Effector memory CD4-positive, alpha-beta T cell (primary cell): ENCODE measurements around the gene USP34.

ENCODE experiments used
- DNase-seq, 3 donors: peaks; one replicate each; pipeline ENCODE4 v3.0.0-alpha.2; 2020
- H3K27ac ChIP-seq: 2 replicates; pipeline ENCODE4 v1.7.0; 2013; ENCODE audit warnings: mild to moderate bottlenecking, low read length, moderate library complexity; ENCODE audit not compliant: insufficient read depth, poor library complexity, severe bottlenecking
- H3K27me3 ChIP-seq: replicated peaks from 2 replicates; pipeline ENCODE4 v1.7.0; 2013; ENCODE audit warnings: mild to moderate bottlenecking, low read length; ENCODE audit not compliant: insufficient read depth, control insufficient read depth, poor library complexity, severe bottlenecking
- H3K36me3 ChIP-seq: 2 replicates; pipeline ENCODE4 v1.7.0; 2013; ENCODE audit warnings: mild to moderate bottlenecking, low read length, moderate library complexity; ENCODE audit not compliant: control insufficient read depth, insufficient read depth
- H3K4me1 ChIP-seq: 2 replicates; pipeline ENCODE4 v1.7.0; 2013; ENCODE audit warnings: low read length, mild to moderate bottlenecking; ENCODE audit not compliant: control insufficient read depth, insufficient read depth, poor library complexity, severe bottlenecking
- H3K4me3 ChIP-seq: 2 replicates; pipeline ENCODE4 v1.7.0; 2013; ENCODE audit warnings: low read length, low read depth, mild to moderate bottlenecking; ENCODE audit not compliant: insufficient read depth, poor library complexity, severe bottlenecking
- H3K9me3 ChIP-seq: 2 replicates; pipeline ENCODE4 v1.7.0; 2013; ENCODE audit warnings: mild to moderate bottlenecking, low read length, moderate library complexity; ENCODE audit not compliant: control insufficient read depth

Gene USP34

DNA sequence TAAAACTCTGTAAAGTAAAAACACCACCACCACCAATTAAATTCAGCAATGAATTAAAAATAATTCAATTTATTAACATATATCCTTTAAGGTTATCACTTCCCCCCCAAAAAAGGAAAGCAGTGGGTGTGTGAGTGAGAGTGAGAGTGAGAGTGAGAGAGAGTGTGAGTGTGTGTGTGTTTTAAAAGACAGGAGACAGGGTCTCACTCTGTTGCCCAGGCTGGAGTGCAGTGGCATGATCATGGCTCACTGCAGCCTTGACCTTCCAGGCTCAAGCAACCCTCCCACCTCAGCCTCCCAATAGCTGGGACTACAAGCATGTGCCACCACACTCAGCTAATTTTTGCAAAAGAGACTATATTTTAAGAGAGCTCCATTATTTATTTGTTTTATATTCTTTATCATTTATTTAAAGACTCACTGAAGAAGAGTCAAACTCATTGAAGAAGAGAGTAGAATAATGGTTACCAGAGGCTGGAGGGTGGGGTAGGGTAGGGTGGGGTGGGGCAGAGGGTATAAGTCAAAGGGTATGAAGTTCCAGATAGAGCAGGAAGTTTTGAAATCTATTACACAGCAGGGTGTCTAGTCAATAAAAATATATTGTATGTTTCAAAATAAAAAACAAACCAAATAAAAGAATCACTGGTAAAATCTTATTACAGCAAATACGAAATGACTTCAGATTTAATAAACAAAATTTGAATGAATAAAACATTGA is 187.3 kb downstream of the USP34 start:
- H3K36me3 ChIP-seq, result peaks cover 41% of the 10 kb centered on the region

GRCh38 chr2:61282104-61282590 is 188.7 kb downstream of the USP34 start:
- Histone ChIP-seq H3K4me1 (no peaks in the 10 kb centered on the region), H3K9me3 (no peaks in the 10 kb centered on the region), H3K27me3 (no peaks in the 10 kb centered on the region), H3K27ac (no peak overlapping the region), H3K36me3 (peaks cover 46% of the 10 kb centered on the region), H3K4me3 (no peak overlapping the region)
- no peak for DNase-seq

More for the DNA sequence above, 187.3 kb downstream of the USP34 start:
- no peak overlapping the region for H3K27ac ChIP-seq
- no peak for DNase-seq
- H3K4me3 ChIP-seq, result no peak overlapping the region
- H3K9me3 ChIP-seq, result no peaks in the 10 kb centered on the region
- no peaks in the 10 kb centered on the region for H3K27me3 ChIP-seq
- H3K4me1 ChIP-seq, result no peaks in the 10 kb centered on the region

DNA sequence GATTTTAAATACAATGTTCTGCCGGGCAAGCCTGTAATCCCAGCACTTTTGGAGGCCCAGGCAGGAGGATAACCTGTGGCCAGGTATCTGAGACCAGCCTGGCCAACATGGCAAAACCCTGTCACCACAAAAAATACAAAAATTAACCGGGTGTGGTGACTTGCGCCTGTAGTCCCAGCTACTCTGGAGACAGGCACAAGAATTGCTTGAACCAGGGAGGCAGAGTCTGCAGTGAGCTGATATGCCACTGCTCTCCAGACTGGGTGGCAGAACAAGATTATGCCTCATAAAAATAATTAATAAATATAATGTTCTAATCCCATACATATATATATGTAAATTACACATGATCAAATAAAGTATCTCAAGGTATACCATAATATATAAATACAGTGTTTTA is 189.6 kb downstream of the USP34 start:
- H3K36me3 ChIP-seq, result peaks cover 49% of the 10 kb centered on the region
- H3K27ac ChIP-seq, result no peak overlapping the region
- DNase-seq, result no peak
- no peaks in the 10 kb centered on the region for H3K27me3 ChIP-seq
- H3K9me3 ChIP-seq, result no peaks in the 10 kb centered on the region
- H3K4me1 ChIP-seq, result no peaks in the 10 kb centered on the region
- H3K4me3 ChIP-seq, result no peak overlapping the region

- Histone ChIP-seq H3K4me1 (no peaks in the 10 kb centered on the region), H3K27ac (no peak overlapping the region), H3K27me3 (no peaks in the 10 kb centered on the region), H3K4me3 (no peak overlapping the region), H3K36me3 (peaks cover 38% of the 10 kb centered on the region), H3K9me3 (no peaks in the 10 kb centered on the region)
- DNase-seq, result no peak
Observed at GRCh38 chr2:61277756-61278155, 193.1 kb downstream of the USP34 start.

DNA sequence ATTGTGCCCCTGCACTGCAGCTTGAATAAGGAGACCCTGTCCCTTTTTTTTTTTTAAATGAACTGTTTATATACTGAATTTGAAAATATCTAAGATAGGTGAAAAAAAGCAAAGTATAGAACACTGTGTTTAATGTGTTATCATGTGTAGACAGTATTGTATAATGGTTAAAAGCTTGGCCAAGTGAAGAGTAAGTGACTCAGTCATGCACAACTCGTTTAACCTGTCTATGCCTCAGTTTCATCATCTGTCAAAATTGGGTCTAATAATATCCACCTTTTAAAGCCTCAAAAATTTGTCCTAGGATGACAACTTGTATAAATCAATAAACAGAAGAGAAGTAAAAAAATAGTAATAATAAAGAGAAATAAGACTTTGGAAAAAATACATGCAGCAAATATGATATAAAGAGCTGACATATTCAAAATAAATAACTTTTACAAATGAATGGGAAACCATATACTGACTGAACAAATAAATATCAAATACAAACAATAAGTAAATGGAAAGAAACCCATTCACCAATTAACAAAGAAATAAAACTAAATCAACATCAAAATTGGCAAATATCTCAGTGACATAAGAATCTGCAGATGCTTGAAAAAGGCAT is 195.2 kb downstream of the USP34 start:
- Histone ChIP-seq H3K4me3 (no peak overlapping the region), H3K9me3 (no peaks in the 10 kb centered on the region), H3K36me3 (peaks cover 29% of the 10 kb centered on the region), H3K4me1 (no peaks in the 10 kb centered on the region), H3K27ac (no peak overlapping the region), H3K27me3 (no peaks in the 10 kb centered on the region)
- DNase-seq, result no peak

- DNase-seq, result no peak
- Histone ChIP-seq H3K27me3 (no peaks in the 10 kb centered on the region), H3K4me3 (no peak overlapping the region), H3K27ac (no peak overlapping the region), H3K36me3 (peaks cover 13% of the 10 kb centered on the region), H3K9me3 (no peaks in the 10 kb centered on the region), H3K4me1 (no peaks in the 10 kb centered on the region)
Observed at GRCh38 chr2:61272421-61273070, 198.3 kb downstream of the USP34 start.

- Histone ChIP-seq H3K9me3 (no peaks in the 10 kb centered on the region), H3K36me3 (peaks cover 16% of the 10 kb centered on the region), H3K4me3 (no peak overlapping the region), H3K4me1 (no peaks in the 10 kb centered on the region), H3K27ac (no peak overlapping the region), H3K27me3 (no peaks in the 10 kb centered on the region)
- no peak for DNase-seq
Observed at GRCh38 chr2:61268249-61268648, 202.6 kb downstream of the USP34 start.

DNA sequence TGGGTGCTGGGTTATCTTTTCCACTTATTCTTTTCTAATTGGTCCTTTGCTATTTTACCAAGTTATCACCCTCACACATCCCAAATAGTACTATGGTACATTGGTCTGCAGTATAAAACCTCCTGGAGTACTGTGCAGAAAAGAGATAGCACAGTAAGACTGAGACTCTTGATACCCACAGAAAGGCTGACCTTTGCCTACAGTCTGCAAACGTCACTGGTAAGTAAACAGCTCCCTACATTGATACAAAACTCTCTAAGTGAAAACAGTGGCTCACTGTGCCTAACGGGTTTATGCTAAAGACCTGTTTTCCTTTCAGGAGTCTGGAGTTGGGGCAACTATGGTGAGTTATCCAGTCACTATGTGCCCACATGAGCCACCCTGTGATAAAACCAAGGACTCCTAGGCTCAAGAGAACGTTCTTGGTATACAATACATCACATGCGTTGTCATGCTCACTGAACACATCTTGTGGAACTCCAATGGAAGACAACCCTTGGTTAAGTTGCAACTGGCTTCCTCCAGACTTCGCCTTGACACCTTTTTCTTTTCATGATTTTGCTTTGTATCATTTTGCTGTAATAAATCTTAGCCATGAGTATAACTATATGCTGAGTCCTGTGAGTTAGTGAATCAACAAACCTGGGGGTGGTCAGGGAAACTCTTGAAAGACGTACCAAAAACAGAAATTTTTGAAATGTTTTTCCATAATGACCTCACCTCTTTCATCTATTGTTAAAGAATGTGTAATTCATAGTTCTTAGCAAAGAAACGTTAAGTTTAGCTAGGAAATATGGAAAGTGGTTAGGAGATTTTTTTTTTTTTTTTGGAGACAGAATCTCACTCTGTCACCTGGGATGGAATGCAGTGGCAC is 204.0 kb downstream of the USP34 start:
- no peak for DNase-seq
- H3K9me3 ChIP-seq, result no peaks in the 10 kb centered on the region
- no peaks in the 10 kb centered on the region for H3K4me1 ChIP-seq
- no peak overlapping the region for H3K27ac ChIP-seq
- H3K36me3 ChIP-seq, result peaks cover 16% of the 10 kb centered on the region
- no peak overlapping the region for H3K4me3 ChIP-seq
- H3K27me3 ChIP-seq, result no peaks in the 10 kb centered on the region

- Histone ChIP-seq H3K9me3 (no peaks in the 10 kb centered on the region), H3K27me3 (no peaks in the 10 kb centered on the region), H3K36me3 (peaks cover 9% of the 10 kb centered on the region), H3K4me3 (no peak overlapping the region), H3K4me1 (no peaks in the 10 kb centered on the region), H3K27ac (no peak overlapping the region)
- DNase-seq, result no peak
Observed at GRCh38 chr2:61263830-61264229, 207.1 kb downstream of the USP34 start.
